Gastrocnemius medialis (tissue), 4 donors: ENCODE measurements around the gene TMEM217.

Source experiments
- POLR2A ChIP-seq, 2 donors: fragments of 450-650 bp; IDR thresholded peaks; one replicate each; pipeline ENCODE4 v1.6.1; 2017; ENCODE audit warnings: antibody characterized with exemption in 2 of 2, mild to moderate bottlenecking in 2 of 2, moderate library complexity in 2 of 2
- TF ChIP-seq, protein P1 (sequence below), 5 experiments: fragments of 450-650 bp in 3 of 5; fragments of 200-600 bp in 2 of 5; sonication (generic) in 2 of 5; IDR thresholded peaks in 4 of 5; conservative IDR thresholded peaks in 1 of 5; 1 replicate in 4 of 5; 2 replicates in 1 of 5; pipeline ENCODE4 v1.5.1; 2016 to 2019; ENCODE audit warnings: antibody characterized with exemption in 5 of 5, mild to moderate bottlenecking in 3 of 5, moderate library complexity in 3 of 5

DNA sequence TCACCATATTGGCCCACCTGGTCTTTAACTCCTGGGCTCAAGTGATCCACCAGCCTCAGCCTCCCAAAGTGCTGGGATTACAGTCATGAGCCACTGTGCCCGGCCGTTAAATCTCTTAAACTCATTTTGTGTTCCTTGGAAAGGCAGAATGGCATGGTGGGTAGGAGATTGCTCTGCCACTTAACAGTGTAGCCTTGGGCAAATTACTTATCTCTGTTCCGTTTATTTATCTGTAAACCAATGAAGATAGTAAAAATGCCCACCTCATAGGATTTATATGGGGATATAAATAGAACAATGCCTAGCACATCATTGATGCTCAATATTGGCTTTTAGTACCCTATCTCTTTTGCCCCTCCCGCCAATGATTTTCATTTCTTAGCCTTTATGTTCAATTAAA is 95.2 kb downstream of the TMEM217 start:
- TF ChIP-seq, protein P1, sequence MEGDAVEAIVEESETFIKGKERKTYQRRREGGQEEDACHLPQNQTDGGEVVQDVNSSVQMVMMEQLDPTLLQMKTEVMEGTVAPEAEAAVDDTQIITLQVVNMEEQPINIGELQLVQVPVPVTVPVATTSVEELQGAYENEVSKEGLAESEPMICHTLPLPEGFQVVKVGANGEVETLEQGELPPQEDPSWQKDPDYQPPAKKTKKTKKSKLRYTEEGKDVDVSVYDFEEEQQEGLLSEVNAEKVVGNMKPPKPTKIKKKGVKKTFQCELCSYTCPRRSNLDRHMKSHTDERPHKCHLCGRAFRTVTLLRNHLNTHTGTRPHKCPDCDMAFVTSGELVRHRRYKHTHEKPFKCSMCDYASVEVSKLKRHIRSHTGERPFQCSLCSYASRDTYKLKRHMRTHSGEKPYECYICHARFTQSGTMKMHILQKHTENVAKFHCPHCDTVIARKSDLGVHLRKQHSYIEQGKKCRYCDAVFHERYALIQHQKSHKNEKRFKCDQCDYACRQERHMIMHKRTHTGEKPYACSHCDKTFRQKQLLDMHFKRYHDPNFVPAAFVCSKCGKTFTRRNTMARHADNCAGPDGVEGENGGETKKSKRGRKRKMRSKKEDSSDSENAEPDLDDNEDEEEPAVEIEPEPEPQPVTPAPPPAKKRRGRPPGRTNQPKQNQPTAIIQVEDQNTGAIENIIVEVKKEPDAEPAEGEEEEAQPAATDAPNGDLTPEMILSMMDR (IDR thresholded peaks at IDR 0.05 in 4 of 5, conservative IDR thresholded peaks at IDR 0.05 in 1 of 5): no peak
- no peak for TF ChIP-seq POLR2A (IDR thresholded peaks at IDR 0.05)
